GM12864 (cell line): Measurements from ENCODE around the gene STPG1.

Experiments used
- DNase-seq: peaks from one replicate; pipeline ENCODE4 v3.0.0-alpha.2; 2011; ENCODE audit warnings: low read depth
- H3K4me3 ChIP-seq: 2 replicates; pipeline ENCODE4 v1.5.1; 2011; ENCODE audit warnings: mild to moderate bottlenecking, low read depth, low read length, control low read depth
- TF ChIP-seq, protein P1 (sequence below): IDR thresholded peaks from 2 replicates; pipeline ENCODE4 v1.5.1; 2011; ENCODE audit warnings: low read depth, mild to moderate bottlenecking, moderate library complexity, low read length, control low read depth, inconsistent platforms; ENCODE audit errors: missing control alignments

Gene STPG1

DNA sequence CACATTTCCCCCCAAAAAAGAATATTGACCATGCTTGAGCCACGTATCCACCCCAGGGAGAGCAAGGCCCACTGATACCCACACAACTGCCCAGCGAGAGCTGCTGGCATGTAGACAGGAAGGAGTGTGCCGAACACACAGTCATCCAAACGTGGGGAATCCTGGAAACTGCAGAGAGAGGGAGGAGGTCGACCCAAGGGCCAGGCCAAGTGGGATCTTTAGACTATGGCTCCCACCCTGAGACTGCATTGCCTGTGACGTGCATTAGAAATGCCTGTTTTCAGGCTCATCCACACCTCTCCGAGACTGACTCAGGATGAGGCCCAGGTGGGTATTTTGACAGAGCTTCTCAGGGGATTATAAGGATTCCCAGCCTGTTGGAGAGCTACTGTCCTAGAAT lies 27.9 kb upstream of the STPG1 start:
- no peak for DNase-seq
- no peak overlapping the region for H3K4me3 ChIP-seq
- TF ChIP-seq, protein P1, sequence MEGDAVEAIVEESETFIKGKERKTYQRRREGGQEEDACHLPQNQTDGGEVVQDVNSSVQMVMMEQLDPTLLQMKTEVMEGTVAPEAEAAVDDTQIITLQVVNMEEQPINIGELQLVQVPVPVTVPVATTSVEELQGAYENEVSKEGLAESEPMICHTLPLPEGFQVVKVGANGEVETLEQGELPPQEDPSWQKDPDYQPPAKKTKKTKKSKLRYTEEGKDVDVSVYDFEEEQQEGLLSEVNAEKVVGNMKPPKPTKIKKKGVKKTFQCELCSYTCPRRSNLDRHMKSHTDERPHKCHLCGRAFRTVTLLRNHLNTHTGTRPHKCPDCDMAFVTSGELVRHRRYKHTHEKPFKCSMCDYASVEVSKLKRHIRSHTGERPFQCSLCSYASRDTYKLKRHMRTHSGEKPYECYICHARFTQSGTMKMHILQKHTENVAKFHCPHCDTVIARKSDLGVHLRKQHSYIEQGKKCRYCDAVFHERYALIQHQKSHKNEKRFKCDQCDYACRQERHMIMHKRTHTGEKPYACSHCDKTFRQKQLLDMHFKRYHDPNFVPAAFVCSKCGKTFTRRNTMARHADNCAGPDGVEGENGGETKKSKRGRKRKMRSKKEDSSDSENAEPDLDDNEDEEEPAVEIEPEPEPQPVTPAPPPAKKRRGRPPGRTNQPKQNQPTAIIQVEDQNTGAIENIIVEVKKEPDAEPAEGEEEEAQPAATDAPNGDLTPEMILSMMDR = no peak

DNA sequence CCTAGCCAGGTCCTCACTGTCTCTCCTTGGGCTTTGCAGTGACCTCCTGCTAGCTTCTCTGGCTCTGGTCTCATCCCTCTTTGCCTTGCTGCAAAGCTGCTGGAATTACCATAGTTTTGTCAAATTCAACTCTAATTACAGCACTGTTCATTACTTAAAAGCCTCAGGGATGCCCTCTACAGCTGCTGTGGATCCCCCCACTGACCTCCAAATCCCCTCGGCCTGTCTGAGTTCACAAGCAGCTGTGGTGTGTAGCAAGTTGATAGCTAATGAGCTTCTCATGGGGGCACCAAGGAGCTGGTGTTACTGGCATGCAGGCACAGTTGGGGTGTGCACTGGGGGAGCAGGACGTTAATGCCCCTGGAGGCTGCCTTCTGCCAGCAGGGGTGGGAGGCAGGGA lies 26.9 kb upstream of the STPG1 start:
- DNase-seq = no peak
- H3K4me3 ChIP-seq = no peak overlapping the region
- TF ChIP-seq, protein P1 = no peak

DNA sequence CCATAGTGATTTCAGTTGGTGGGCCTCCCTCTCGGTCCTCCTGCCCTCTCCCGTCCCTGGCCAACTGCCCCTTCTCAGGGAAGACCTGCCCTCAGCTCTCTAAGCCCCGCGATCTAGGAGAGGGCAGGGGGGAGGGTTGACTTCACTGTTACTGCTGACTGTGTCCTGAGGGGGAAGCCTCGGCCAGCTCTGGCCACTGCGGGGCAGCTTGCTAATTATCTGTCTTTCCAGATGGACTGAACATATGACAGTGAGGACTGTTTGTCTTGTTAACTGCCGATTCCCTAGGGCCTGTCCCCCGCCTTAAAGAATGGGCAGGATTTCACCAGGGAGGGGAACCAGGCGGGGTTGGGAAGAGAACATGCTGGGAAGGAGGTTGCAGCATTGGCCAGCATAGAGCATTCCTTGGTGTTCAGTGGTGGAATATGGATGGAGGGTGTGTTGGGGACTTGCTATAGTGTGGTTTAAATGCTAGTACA lies 24.9 kb upstream of the STPG1 start:
- TF ChIP-seq, protein P1 = no peak
- H3K4me3 ChIP-seq = no peak overlapping the region
- DNase-seq = no peak

DNA sequence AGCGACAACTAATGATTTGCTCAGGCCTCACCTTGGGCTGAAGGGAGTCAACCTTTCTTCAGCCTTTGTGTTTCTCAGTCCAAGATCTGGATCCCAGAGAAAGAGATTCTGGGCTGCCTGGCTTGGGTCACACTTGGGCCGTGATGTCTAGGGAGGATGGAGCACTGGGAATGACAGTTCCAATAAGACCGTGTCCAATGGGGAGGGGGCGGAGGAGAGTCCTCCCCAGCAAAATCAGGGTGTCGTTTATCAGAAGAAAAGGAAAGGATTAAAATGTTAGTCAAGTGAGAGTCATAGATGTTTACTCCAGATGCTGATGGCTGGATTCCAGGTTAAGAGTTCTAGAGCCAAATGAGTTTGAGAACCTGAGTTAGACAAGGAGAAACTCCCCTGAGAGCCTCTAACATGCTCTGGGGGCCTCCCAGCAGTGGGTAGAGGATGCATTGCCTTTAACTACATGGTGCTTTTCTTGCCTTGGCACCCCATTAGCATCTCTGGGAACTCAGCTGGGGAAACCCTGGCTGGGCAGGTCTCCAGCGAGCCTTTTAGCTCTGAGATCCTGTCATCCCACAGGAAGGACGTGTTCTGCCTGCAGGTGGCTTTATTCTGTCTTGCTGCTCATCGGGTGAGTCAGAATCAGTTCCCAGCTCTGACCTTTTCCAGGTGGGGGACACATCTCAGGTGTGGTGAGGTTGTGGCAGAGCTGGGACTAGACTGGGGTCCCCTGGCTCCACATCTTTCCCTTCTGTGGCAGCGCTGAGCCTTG lies 24.2 kb upstream of the STPG1 start:
- TF ChIP-seq, protein P1 = no peak
- H3K4me3 ChIP-seq = no peak overlapping the region
- no peak for DNase-seq

DNA sequence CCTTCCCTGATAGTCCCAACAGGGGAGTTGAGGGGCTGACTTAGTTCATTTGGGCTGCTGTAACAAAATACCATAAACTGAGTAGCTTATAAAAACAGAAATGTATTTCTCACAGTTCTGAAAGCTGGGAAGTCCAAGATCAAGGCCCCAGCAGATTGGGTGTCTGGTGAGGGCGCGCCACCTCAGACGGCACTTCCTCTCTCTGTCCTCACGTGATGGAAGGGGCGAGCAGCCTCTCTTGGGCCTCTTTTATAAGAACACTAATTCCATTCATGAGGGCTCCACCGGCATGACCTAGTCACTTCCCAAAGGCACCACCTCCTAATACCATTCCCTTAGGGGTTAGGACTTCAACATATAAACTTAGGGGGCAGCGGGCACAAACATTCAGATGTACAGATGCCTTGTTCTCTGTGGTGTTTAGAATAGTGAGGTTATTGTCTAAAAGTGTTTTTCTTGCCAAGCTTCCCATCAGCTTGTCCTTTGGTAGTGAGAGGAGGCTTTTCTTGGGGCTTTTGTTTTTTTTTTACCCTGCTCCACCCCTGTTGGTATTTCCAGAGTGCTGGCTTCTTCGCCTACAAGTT lies 22.3 kb upstream of the STPG1 start:
- TF ChIP-seq, protein P1 = no peak
- no peak for DNase-seq
- H3K4me3 ChIP-seq = no peak overlapping the region

DNA sequence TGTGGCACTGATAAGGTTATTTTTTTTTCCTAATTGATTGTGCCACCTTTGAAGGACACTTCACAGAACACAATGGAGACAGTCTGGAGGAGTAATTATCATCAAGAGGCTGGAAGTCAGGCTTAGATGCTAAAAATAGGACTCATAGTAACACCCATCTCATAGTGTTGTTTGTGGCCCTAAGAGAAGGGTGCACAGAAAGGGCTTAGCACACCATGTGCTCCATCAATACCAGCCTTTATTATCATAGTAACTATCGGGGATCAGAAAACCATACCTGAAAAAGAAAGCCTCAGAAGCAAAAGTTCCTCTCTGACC lies 13.9 kb upstream of the STPG1 start:
- TF ChIP-seq, protein P1 = no peak
- H3K4me3 ChIP-seq = no peak overlapping the region
- DNase-seq = no peak
